OCI-LY7 (cell line): ENCODE data around the gene KCNQ1. TPM values are rescaled to one million over a fixed set of nuclear protein-coding genes. Genes with fewer than 3 reads are reported as not detected.

Source experiments
- BruUV-seq: library from RNA; stranded (reverse); fragments of 400-500 nt; replicated peaks from 2 replicates; lab custom pipeline; 2021; lab: Mats Ljungman, UMichigan
- CTCF ChIA-PET: fragments of 300-600 bp; sonication (Branson Sonifier 250); formaldehyde crosslinking; loops from one replicate; lab custom pipeline; 2022; ENCODE audit warnings: antibody characterized with exemption; ENCODE audit not compliant: unreplicated experiment; lab: Charles Lee
- POLR2A ChIA-PET: fragments of 300-600 bp; sonication (Branson Sonifier 250); formaldehyde crosslinking; loops from one replicate; lab custom pipeline; 2022; ENCODE audit warnings: antibody characterized with exemption; lab: Charles Lee
- DNase-seq: peaks from one replicate; pipeline ENCODE4 v3.0.0-alpha.2; 2015; ENCODE audit warnings: low spot score
- H2AFZ ChIP-seq: fragments of 200-600 bp; sonication (generic), shearing (Covaris generic); 2 replicates; pipeline ENCODE4 v1.6.1; 2014; ENCODE audit warnings: mild to moderate bottlenecking, antibody characterized with exemption, low read length, moderate library complexity
- H3K27ac ChIP-seq: fragments of 200-600 bp; sonication (generic); 2 replicates; pipeline ENCODE4 v1.5.1; 2014; ENCODE audit warnings: mixed run types, low read depth, mild to moderate bottlenecking, moderate library complexity, low read length, inconsistent platforms; ENCODE audit not compliant: poor library complexity, severe bottlenecking
- H3K36me3 ChIP-seq: fragments of 200-600 bp; sonication (generic); 2 replicates; pipeline ENCODE4 v1.6.1; 2014; ENCODE audit warnings: mild to moderate bottlenecking, antibody characterized with exemption, low read length, moderate library complexity, mixed read lengths; ENCODE audit not compliant: insufficient read depth
- H3K4me1 ChIP-seq: fragments of 200-600 bp; sonication (generic); 2 replicates; pipeline ENCODE4 v1.5.1; 2014; ENCODE audit warnings: mild to moderate bottlenecking, low read length; ENCODE audit not compliant: insufficient read depth, poor library complexity, severe bottlenecking
- H3K4me2 ChIP-seq: fragments of 200-600 bp; sonication (generic); 2 replicates; pipeline ENCODE4 v1.6.1; 2014; ENCODE audit warnings: mild to moderate bottlenecking, low read length
- H3K4me3 ChIP-seq: fragments of 200-600 bp; sonication (generic); 2 replicates; pipeline ENCODE4 v1.5.1; 2014; ENCODE audit warnings: mild to moderate bottlenecking, low read depth, low read length; ENCODE audit not compliant: poor library complexity, severe bottlenecking
- H3K79me2 ChIP-seq: fragments of 200-600 bp; sonication (generic); 2 replicates; pipeline ENCODE4 v1.6.1; 2016; ENCODE audit warnings: low read depth, mild to moderate bottlenecking, low read length, moderate library complexity, mixed read lengths; ENCODE audit not compliant: insufficient read depth
- H3K9me2 ChIP-seq: fragments of 200-600 bp; sonication (generic); 2 replicates; pipeline ENCODE4 v1.6.1; 2016; ENCODE audit warnings: mild to moderate bottlenecking, low read length, mixed read lengths; ENCODE audit not compliant: insufficient read depth
- H3K9me3 ChIP-seq: fragments of 200-600 bp; sonication (generic); 2 replicates; pipeline ENCODE4 v1.6.1; 2014; ENCODE audit warnings: mild to moderate bottlenecking, mixed run types, low read length, mixed read lengths
- H4K20me1 ChIP-seq: fragments of 200-600 bp; sonication (generic); 2 replicates; pipeline ENCODE4 v1.6.1; 2014; ENCODE audit warnings: mild to moderate bottlenecking, antibody characterized with exemption, low read length, moderate library complexity, mixed read lengths; ENCODE audit not compliant: insufficient read depth
- CTCF ChIP-seq: fragments of 200-600 bp; sonication (generic); conservative IDR thresholded peaks from 2 replicates; pipeline ENCODE4 v1.5.1; 2014; ENCODE audit warnings: mild to moderate bottlenecking, antibody characterized with exemption, low read length, moderate library complexity, mixed read lengths
- EZH2phosphoT487 ChIP-seq: fragments of 200-600 bp; sonication (generic); IDR thresholded peaks from 2 replicates; pipeline ENCODE4 v1.6.1; 2018; ENCODE audit warnings: low read depth, borderline replicate concordance, mild to moderate bottlenecking, mixed run types, antibody characterized with exemption, low read length, moderate library complexity, mixed read lengths
- intact Hi-C: fragments of 100-400 bp; cut with micrococcal nuclease; formaldehyde crosslinking; loops from one replicate; pipeline ENCODE4 v1.10.0; 2022; ENCODE audit not compliant: unreplicated experiment
- total RNA-seq, 2 experiments: library from RNA; depleted of rRNA in 1 of 2; stranded (reverse); fragments of >200 nt in 1 of 2; shearing (Covaris generic) in 1 of 2; gene quantifications; 2 replicates each; pipeline ENCODE4 v1.2.3, GENCODE V29; 2014 to 2022

The KCNQ1 gene
- total RNA-seq, 2 experiments from 2014 or later = 0.22 to 1.3 TPM

GRCh38 chr11:2730272-2731129 lies 285.7 kb downstream of the KCNQ1 start:
- ChIA-PET CTCF (no interaction called here), POLR2A (interaction anchor here (0.6 kb wide), 1 partner anchor 924 kb away, joined by 4 read pairs; no protein-coding TSS in a partner anchor)
- no peak for TF ChIP-seq CTCF
- no peak for TF ChIP-seq EZH2phosphoT487
- Histone ChIP-seq H3K9me3 (no peaks in the 10 kb centered on the region), H3K27ac (no peak overlapping the region), H4K20me1 (no peaks in the 10 kb centered on the region), H3K9me2 (no peaks in the 10 kb centered on the region), H3K4me1 (no peaks in the 10 kb centered on the region), H3K79me2 (no peaks in the 10 kb centered on the region), H2AFZ (no peak overlapping the region), H3K4me2 (no peak overlapping the region), H3K36me3 (no peaks in the 10 kb centered on the region), H3K4me3 (no peak overlapping the region)
- intact Hi-C loops = no loop called here
- DNase-seq = no peak
- no TSS peak for BruUV-seq

- ChIA-PET POLR2A (interaction anchor here (0.6 kb wide), 1 partner anchor 925 kb away, joined by 4 read pairs; no protein-coding TSS in a partner anchor), CTCF (no interaction called here)
- Histone ChIP-seq H3K36me3 (no peaks in the 10 kb centered on the region), H2AFZ (no peak overlapping the region), H3K4me3 (no peak overlapping the region), H3K27ac (no peak overlapping the region), H3K9me2 (no peaks in the 10 kb centered on the region), H3K79me2 (no peaks in the 10 kb centered on the region), H4K20me1 (no peaks in the 10 kb centered on the region), H3K4me1 (no peaks in the 10 kb centered on the region), H3K4me2 (no peak overlapping the region), H3K9me3 (no peaks in the 10 kb centered on the region)
- no peak for DNase-seq
- intact Hi-C loops = no loop called here
- no TSS peak for BruUV-seq
- TF ChIP-seq CTCF (no peak), EZH2phosphoT487 (no peak)
Observed at GRCh38 chr11:2731130-2732125, 286.6 kb downstream of the KCNQ1 start.
